Activated T-cell treated with anti-CD3 and anti-CD28 coated beads, Interleukin-2, amount 50 U/mL, for 24 hours (primary cell): ENCODE data around the gene ZNF398.
"Not testable (repeated sequence)": the region's sequence is repeated elsewhere in the genome, so short reads cannot be mapped to it uniquely, and the experiment has no call there.

Source experiments
- DNase-seq: peaks from one replicate; pipeline ENCODE4 v3.0.0-alpha.2; 2020
- H3K27ac Mint-ChIP-seq: 2 replicates; pipeline ENCODE4 v1.8.0; 2020; ENCODE audit warnings: mild to moderate bottlenecking, mixed read lengths
- H3K27me3 Mint-ChIP-seq: 2 replicates; pipeline ENCODE4 v1.8.0; 2020; ENCODE audit warnings: mixed read lengths
- H3K36me3 Mint-ChIP-seq: 2 replicates; pipeline ENCODE4 v1.8.0; 2020; ENCODE audit warnings: low read depth, mixed read lengths
- H3K4me1 Mint-ChIP-seq: 2 replicates; pipeline ENCODE4 v1.8.0; 2020; ENCODE audit warnings: low read depth, mixed read lengths
- H3K4me3 Mint-ChIP-seq: 2 replicates; pipeline ENCODE4 v1.8.0; 2020; ENCODE audit warnings: mild to moderate bottlenecking, moderate library complexity, mixed read lengths
- H3K9me3 Mint-ChIP-seq: 2 replicates; pipeline ENCODE4 v1.8.0; 2020; ENCODE audit warnings: mixed read lengths

Gene ZNF398

DNA sequence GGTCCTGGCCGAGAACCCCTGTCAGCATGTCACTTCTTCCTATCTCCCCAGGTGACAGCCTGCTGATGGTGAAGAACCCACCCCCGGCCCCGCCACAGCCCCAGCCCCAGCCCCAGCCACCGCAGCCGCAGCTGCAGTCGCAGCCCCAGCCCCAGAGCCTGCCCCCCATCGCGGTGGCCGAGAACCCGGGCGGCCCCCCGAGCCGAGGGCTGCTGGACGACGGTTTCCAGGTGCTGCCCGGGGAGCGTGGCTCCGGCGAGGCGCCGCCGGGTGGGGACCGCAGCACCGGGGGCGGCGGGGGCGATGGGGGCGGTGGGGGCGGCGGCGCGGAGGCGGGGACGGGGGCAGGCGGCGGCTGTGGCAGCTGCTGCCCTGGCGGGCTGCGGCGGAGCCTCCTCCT is 76.5 kb downstream of the ZNF398 start:
- no peaks in the 10 kb centered on the region for H3K27me3 Mint-ChIP-seq
- no peaks in the 10 kb centered on the region for H3K9me3 Mint-ChIP-seq
- no peak overlapping the region for H3K4me3 Mint-ChIP-seq
- peaks cover 65% of the 10 kb centered on the region for H3K36me3 Mint-ChIP-seq
- no peak overlapping the region for H3K27ac Mint-ChIP-seq
- DNase-seq = no peak
- no peaks in the 10 kb centered on the region for H3K4me1 Mint-ChIP-seq

- Mint-ChIP-seq H3K27me3 (no peaks in the 10 kb centered on the region), H3K36me3 (peaks cover 59% of the 10 kb centered on the region), H3K9me3 (no peaks in the 10 kb centered on the region), H3K27ac (no peak overlapping the region), H3K4me1 (peaks cover under 1% of the 10 kb centered on the region), H3K4me3 (no peak overlapping the region)
- DNase-seq = no peak
These were observed 77.1 kb downstream of the ZNF398 start for GRCh38 chr7:149224352-149224751.

DNA sequence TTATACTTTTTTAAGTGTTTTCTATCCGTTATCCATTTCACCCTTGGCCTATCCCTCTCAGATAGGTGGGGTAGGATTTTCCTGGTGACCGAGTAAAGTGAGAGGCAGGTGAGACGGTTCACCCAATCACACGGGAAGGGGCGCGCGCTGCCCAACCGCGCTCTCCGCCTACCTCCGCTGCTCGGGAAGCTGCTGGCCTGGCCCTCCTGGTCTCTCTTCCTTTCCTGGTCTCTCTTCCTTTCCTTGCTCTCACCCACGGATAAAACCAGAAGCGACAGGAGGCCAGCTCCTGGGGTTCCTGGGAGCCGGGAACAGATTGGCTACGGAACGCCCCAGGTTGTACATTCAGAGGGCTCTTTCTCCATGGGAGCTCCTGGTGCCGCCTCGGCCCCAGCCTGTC is 77.9 kb downstream of the ZNF398 start:
- no peak overlapping the region for H3K27ac Mint-ChIP-seq
- H3K36me3 Mint-ChIP-seq = peaks cover 51% of the 10 kb centered on the region

DNA sequence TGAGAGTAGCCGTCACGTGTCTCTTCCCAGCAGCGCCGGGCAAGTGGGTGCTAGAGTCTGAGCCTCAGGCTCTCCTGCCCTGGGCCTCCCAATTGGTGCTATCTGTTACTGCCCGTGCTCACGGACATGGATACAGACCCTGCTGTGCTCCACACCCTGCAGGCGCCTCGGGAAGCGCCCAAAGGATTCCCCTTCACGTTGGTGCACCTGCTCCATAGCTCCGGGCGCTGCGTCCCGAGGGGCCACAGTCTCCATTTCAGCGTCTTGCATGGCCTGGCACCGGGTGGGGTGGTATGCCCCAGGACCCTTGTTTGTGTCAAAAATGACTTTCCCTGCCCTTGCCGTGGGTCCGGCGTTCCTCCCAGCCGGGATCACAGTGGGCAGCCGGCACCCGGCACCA is 78.4 kb downstream of the ZNF398 start:
- Mint-ChIP-seq H3K4me1 (peaks cover 2% of the 10 kb centered on the region), H3K27ac (no peak overlapping the region), H3K4me3 (no peak overlapping the region), H3K27me3 (peaks cover 2% of the 10 kb centered on the region), H3K36me3 (peaks cover 47% of the 10 kb centered on the region), H3K9me3 (no peaks in the 10 kb centered on the region)
- no peak for DNase-seq

More for the DNA sequence above, 77.9 kb downstream of the ZNF398 start:
- H3K4me3 Mint-ChIP-seq = no peak overlapping the region
- no peak for DNase-seq
- peaks cover 2% of the 10 kb centered on the region for H3K4me1 Mint-ChIP-seq
- peaks cover 2% of the 10 kb centered on the region for H3K27me3 Mint-ChIP-seq
- H3K9me3 Mint-ChIP-seq = no peaks in the 10 kb centered on the region

- H3K27ac Mint-ChIP-seq, H3K27me3 Mint-ChIP-seq, H3K4me3 Mint-ChIP-seq, H3K4me1 Mint-ChIP-seq, DNase-seq, H3K9me3 Mint-ChIP-seq: not testable (repeated sequence)
- H3K36me3 Mint-ChIP-seq = peaks cover 41% of the 10 kb centered on the region
These were observed 79.1 kb downstream of the ZNF398 start for GRCh38 chr7:149226366-149226765.

GRCh38 chr7:149226840-149227494 is 79.7 kb downstream of the ZNF398 start:
- H3K4me1 Mint-ChIP-seq = peaks cover 2% of the 10 kb centered on the region
- H3K4me3 Mint-ChIP-seq = no peak overlapping the region
- no peak overlapping the region for H3K27ac Mint-ChIP-seq
- no peak for DNase-seq
- peaks cover 4% of the 10 kb centered on the region for H3K27me3 Mint-ChIP-seq
- H3K36me3 Mint-ChIP-seq = peaks cover 36% of the 10 kb centered on the region
- no peaks in the 10 kb centered on the region for H3K9me3 Mint-ChIP-seq

GRCh38 chr7:149228831-149229471 is 81.7 kb downstream of the ZNF398 start:
- no peak overlapping the region for H3K27ac Mint-ChIP-seq
- H3K9me3 Mint-ChIP-seq = no peaks in the 10 kb centered on the region
- H3K4me1 Mint-ChIP-seq = peaks cover 3% of the 10 kb centered on the region
- no peak overlapping the region for H3K4me3 Mint-ChIP-seq
- H3K27me3 Mint-ChIP-seq = peaks cover 16% of the 10 kb centered on the region
- H3K36me3 Mint-ChIP-seq = peaks cover 22% of the 10 kb centered on the region
- DNase-seq = no peak

DNA sequence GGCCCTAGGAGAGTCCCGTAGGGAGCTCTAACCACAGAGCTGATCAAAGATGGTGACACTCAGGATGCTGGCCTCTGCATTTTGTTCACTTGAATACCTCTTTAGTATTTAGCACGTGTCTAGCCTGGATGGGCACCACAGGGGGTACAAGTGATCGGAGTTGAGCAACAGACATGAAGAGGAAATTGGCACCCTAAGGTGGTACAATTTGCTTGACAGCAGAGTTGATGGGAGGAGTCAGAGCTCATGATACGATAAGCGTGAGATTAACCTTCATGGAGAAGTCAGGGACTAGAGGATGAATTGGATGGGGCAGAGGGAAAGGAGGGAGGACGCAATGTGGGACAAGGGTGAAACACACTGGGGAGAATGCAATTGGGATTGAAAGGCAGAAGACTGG is 82.3 kb downstream of the ZNF398 start:
- Mint-ChIP-seq H3K4me1 (peaks cover 5% of the 10 kb centered on the region), H3K9me3 (no peaks in the 10 kb centered on the region), H3K4me3 (no peak overlapping the region), H3K27ac (peak overlapping the region; percentile 45), H3K27me3 (peaks cover 19% of the 10 kb centered on the region), H3K36me3 (peaks cover 19% of the 10 kb centered on the region)
- DNase-seq = no peak

DNA sequence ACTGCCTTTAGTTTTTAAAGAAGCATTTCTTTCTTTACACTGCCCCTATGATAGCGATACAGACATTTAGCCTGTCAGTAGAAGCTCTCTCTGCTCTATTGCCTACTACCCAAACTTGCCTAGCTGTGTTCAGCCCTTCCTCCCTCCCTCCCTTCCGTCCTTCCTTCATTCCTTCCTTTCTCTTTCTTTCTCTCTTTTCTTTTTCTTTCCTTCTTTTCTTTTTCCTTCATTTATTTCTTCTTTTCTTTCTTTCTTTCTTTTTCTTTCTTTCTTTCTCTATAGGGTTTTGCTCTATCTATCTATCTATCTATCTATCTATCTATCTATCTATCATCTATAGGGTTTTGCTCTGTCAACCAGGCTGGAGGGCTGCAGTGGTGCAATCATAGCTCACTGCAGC is 85.1 kb downstream of the ZNF398 start:
- no peak overlapping the region for H3K27ac Mint-ChIP-seq
- H3K27me3 Mint-ChIP-seq = peaks cover 19% of the 10 kb centered on the region
- H3K4me3 Mint-ChIP-seq = no peak overlapping the region
- no peak for DNase-seq
- H3K36me3 Mint-ChIP-seq = no peaks in the 10 kb centered on the region
- no peaks in the 10 kb centered on the region for H3K9me3 Mint-ChIP-seq
- H3K4me1 Mint-ChIP-seq = peaks cover 9% of the 10 kb centered on the region
